Upper lobe of left lung (tissue), 4 donors: ENCODE data around the gene SFT2D1.

Source experiments
- CTCF ChIP-seq, 6 experiments: fragments of 450-650 bp in 4 of 6; fragments of 200-600 bp in 2 of 6; sonication (generic) in 2 of 6; IDR thresholded peaks; one replicate each; pipeline ENCODE4 v1.5.1; 2016 to 2019; ENCODE audit warnings: antibody characterized with exemption in 6 of 6
- EP300 ChIP-seq, 4 donors: sonication (generic); formaldehyde crosslinking; IDR thresholded peaks; one replicate each; pipeline ENCODE4 v1.5.1; 2017; ENCODE audit warnings: antibody characterized with exemption in 4 of 4, control low read depth in 2 of 4
- POLR2A ChIP-seq, 4 donors: fragments of 450-650 bp; IDR thresholded peaks; one replicate each; pipeline ENCODE4 v1.5.1; 2016 to 2017; ENCODE audit warnings: antibody characterized with exemption in 4 of 4, mild to moderate bottlenecking in 2 of 4
- POLR2AphosphoS5 ChIP-seq, 2 donors: sonication (generic); formaldehyde crosslinking; IDR thresholded peaks; one replicate each; pipeline ENCODE4 v1.5.1; 2017; ENCODE audit warnings: antibody characterized with exemption in 2 of 2

- TF ChIP-seq POLR2AphosphoS5 (IDR thresholded peaks at IDR 0.05) (no peak), POLR2A (IDR thresholded peaks at IDR 0.05) (no peak), CTCF (IDR thresholded peaks at IDR 0.05) (no peak), EP300 (IDR thresholded peaks at IDR 0.05) (no peak)
Measured at GRCh38 chr6:166341977-166342348, 382 bp downstream of the SFT2D1 start.
